BLaER1 treated with 17β-estradiol and CSF1 and Interleukin-3, amounts not matched to agents 10 nM and 100 nM (cell line): Measurements from ENCODE around the gene EDDM13.
"Not testable (repeated sequence)": the region's sequence is repeated elsewhere in the genome, so short reads cannot be mapped to it uniquely, and the experiment has no call there.

Source experiments
- H3K27ac ChIP-seq, 11 experiments: shearing (Covaris generic); formaldehyde crosslinking; 2 replicates each; pipeline ENCODE4 v1.8.1; 2022
- H3K27me3 ChIP-seq, 11 experiments: shearing (Covaris generic); formaldehyde crosslinking; 2 replicates each; pipeline ENCODE4 v1.8.1; 2022
- H3K36me3 ChIP-seq, 11 experiments: shearing (Covaris generic); formaldehyde crosslinking; 2 replicates each; pipeline ENCODE4 v1.8.1; 2022
- H3K4me1 ChIP-seq, 10 experiments: shearing (Covaris generic); formaldehyde crosslinking; 2 replicates each; pipeline ENCODE4 v1.8.1; 2022
- H3K4me2 ChIP-seq, 11 experiments: shearing (Covaris generic); formaldehyde crosslinking; 2 replicates each; pipeline ENCODE4 v1.8.1; 2022
- H3K4me3 ChIP-seq, 10 experiments: shearing (Covaris generic); formaldehyde crosslinking; 2 replicates each; pipeline ENCODE4 v1.8.1; 2022
- H3K9ac ChIP-seq, 11 experiments: shearing (Covaris generic); formaldehyde crosslinking; 2 replicates each; pipeline ENCODE4 v1.8.1; 2022
- H3K9me3 ChIP-seq, 11 experiments: shearing (Covaris generic); formaldehyde crosslinking; replicated peaks in 1 of 11; 2 replicates each; pipeline ENCODE4 v1.8.1; 2022
- H4K20me1 ChIP-seq, 11 experiments: shearing (Covaris generic); formaldehyde crosslinking; 2 replicates each; pipeline ENCODE4 v1.8.1; 2022
- Cebpa-rat ChIP-seq, 11 experiments: shearing (Covaris generic); IDR thresholded peaks; 2 replicates each; pipeline ENCODE4 v1.8.1; 2022

The EDDM13 gene

DNA sequence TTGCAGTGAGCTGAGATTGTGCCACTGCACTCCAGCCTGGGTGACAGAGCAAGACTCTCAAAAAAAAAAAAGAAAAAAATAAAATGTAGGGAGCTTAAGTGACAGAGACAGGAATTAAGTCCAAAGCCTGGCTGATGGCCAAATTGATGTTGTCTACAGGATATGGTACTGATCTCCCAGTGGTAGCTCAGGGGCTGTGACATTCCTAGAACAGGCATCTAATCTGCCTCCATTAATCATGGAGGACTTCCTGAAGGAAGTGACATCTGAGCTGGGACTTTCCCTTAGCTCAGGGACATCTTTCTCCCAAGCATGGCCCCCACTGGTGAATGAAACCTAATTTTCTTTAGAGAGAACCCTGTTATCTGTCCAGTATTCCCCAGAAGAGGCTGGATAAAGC lies 11.4 kb upstream of the EDDM13 start:
- H3K4me2 ChIP-seq: no peak overlapping the region
- no peaks in the 10 kb centered on the region; a peak in 1 of 22 replicates for H4K20me1 ChIP-seq
- H3K4me3 ChIP-seq: no peak overlapping the region
- no peak overlapping the region for H3K27ac ChIP-seq
- H3K27me3 ChIP-seq: no peaks in the 10 kb centered on the region
- peaks cover 0 to 7% (median 0%) of the 10 kb centered on the region in 11 experiments; a peak in 5 of 22 replicates for H3K36me3 ChIP-seq
- TF ChIP-seq Cebpa-rat (IDR thresholded peaks at IDR 0.05): no peak
- H3K9ac ChIP-seq: no peak overlapping the region
- no peaks in the 10 kb centered on the region for H3K9me3 ChIP-seq
- peaks cover 0 to 4% (median 0%) of the 10 kb centered on the region in 10 experiments; a peak in 1 of 20 replicates for H3K4me1 ChIP-seq

DNA sequence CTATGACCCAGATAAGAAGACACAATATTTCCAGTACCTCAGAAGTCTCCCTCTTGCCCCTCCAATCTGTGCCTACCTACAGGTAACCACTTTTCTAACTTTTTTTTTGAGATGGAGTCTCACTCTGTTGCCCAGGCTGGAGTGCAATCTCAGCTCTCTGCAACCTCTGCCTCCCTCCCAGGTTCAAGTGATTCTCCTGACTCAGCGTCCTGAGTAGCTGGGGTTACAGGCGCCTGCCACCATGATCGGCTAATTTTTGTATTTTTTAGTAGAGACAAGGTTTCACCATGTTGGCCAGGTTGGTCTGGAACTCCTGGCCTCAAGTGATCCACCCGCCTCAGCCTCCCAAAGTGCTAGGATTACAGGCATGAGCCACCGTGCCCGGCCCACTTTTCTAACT lies 10.6 kb upstream of the EDDM13 start:
- not testable (repeated sequence) for H3K9me3 ChIP-seq, H4K20me1 ChIP-seq, H3K27me3 ChIP-seq, H3K27ac ChIP-seq, H3K9ac ChIP-seq, H3K4me3 ChIP-seq, H3K4me2 ChIP-seq, H3K4me1 ChIP-seq
- peaks cover 0 to 12% (median 0%) of the 10 kb centered on the region in 11 experiments; a peak in 5 of 22 replicates for H3K36me3 ChIP-seq

DNA sequence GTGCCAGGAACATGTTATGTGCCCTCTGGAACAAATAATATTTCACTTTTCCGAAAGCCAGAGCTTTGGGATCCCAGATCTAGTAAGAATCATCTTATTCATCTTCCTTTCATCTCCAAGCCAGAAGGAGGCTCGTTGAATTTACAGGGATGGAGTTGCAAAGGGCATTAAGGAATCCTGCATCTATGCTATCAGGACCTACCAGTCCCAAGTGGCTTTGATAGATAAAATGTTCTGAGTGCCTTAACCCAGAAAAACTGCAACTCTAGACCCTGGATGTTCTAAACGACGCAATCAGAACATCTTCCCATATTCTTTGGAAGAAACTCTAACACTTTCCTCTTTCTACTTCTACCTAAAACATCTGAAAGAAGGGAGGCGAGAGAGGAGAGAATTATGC lies 9.2 kb upstream of the EDDM13 start:
- Histone ChIP-seq H3K4me1 (peaks cover 0 to 4% (median 0%) of the 10 kb centered on the region in 10 experiments; a peak in 1 of 20 replicates), H3K4me3 (no peak overlapping the region), H3K36me3 (peaks cover 0 to 12% (median 0%) of the 10 kb centered on the region in 11 experiments; a peak in 5 of 22 replicates), H3K9ac (no peak overlapping the region), H3K27ac (no peak overlapping the region), H3K4me2 (no peak overlapping the region), H3K27me3 (no peaks in the 10 kb centered on the region), H4K20me1 (no peaks in the 10 kb centered on the region; a peak in 1 of 22 replicates), H3K9me3 (no peaks in the 10 kb centered on the region)
- TF ChIP-seq Cebpa-rat (IDR thresholded peaks at IDR 0.05): no peak

DNA sequence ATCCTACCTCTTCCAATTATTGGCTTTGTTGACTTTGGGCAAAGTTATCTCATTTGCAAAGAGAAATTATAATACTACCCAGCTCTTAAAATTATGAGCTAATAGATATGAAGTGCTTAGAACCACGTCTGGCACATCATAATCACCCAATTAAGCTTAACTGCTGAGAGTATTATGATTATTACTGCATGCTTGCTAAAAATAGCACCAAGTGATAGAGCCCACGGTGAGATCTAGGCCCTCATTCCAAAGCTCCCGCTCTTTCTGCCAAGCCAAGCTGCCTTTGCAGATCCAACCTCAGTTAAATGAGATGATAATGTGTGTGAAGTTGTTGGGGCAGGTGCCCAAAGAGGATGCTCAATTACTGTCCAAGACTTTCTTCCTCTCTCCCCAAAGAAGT lies 6.5 kb upstream of the EDDM13 start:
- no peaks in the 10 kb centered on the region for H3K9me3 ChIP-seq
- no peak overlapping the region for H3K4me2 ChIP-seq
- no peak overlapping the region for H3K4me3 ChIP-seq
- no peaks in the 10 kb centered on the region; a peak in 1 of 22 replicates for H4K20me1 ChIP-seq
- peaks cover 0 to 12% (median 0%) of the 10 kb centered on the region in 11 experiments; a peak in 5 of 22 replicates for H3K36me3 ChIP-seq
- TF ChIP-seq Cebpa-rat (IDR thresholded peaks at IDR 0.05): no peak
- H3K4me1 ChIP-seq: peaks cover 0 to 4% (median 0%) of the 10 kb centered on the region in 10 experiments; a peak in 1 of 20 replicates
- no peaks in the 10 kb centered on the region for H3K27me3 ChIP-seq
- no peak overlapping the region for H3K9ac ChIP-seq
- no peak overlapping the region for H3K27ac ChIP-seq

DNA sequence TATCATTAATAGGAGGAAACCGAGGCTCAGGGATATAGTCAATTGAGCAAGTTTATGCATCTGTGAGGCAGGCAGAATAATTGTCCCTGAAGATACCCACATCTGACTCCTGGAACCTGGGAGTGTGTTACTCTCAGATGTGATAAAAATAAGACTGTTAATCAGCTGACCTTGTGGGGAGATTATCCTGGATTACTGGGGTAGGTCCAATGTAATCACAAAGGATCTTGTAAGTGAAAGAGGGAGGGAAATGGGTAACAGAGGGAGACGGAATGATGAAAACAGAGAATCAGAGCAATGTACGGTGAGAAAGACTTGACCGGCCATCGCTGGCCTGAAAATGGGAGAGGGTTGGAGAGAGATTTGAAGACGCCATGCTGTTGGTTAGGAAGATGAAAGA lies 3.2 kb upstream of the EDDM13 start:
- Histone ChIP-seq H3K27me3 (no peaks in the 10 kb centered on the region), H3K27ac (no peak overlapping the region), H3K4me3 (no peak overlapping the region), H3K36me3 (peaks cover 0 to 11% (median 0%) of the 10 kb centered on the region in 11 experiments; a peak in 1 of 22 replicates), H4K20me1 (no peaks in the 10 kb centered on the region; a peak in 1 of 22 replicates), H3K4me1 (no peaks in the 10 kb centered on the region), H3K4me2 (no peak overlapping the region), H3K9ac (no peak overlapping the region), H3K9me3 (peaks cover 0 to 4% (median 0%) of the 10 kb centered on the region in 11 experiments; a peak in 1 of 22 replicates)
- TF ChIP-seq Cebpa-rat (IDR thresholded peaks at IDR 0.05): no peak

DNA sequence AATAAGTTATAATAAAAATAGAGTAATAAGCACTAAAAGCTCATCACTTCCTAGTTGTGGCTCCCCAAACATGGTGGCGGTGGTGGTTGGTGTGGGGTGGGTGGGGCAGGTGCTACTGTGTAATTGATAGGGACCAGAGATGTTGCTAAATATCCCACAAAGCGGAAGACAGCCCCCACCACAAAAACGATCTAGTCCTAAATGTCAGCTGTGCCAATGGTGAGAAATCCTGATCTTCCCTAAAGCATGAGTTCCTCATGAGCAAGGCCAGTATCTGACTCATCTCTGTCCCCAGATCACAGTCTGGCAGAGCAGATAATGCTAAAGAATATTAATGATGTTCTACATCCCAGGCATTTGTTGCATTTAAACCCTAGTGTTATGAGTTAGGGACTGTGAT lies 1.9 kb upstream of the EDDM13 start:
- Histone ChIP-seq H3K9ac (no peak overlapping the region), H3K4me1 (no peaks in the 10 kb centered on the region), H3K4me2 (no peak overlapping the region), H3K27ac (no peak overlapping the region), H3K9me3 (peaks cover 0 to 4% (median 0%) of the 10 kb centered on the region in 11 experiments; a peak in 1 of 22 replicates), H3K27me3 (no peaks in the 10 kb centered on the region), H4K20me1 (no peaks in the 10 kb centered on the region; a peak in 1 of 22 replicates), H3K36me3 (peaks cover 0 to 11% (median 0%) of the 10 kb centered on the region in 11 experiments; a peak in 1 of 22 replicates), H3K4me3 (no peak overlapping the region)
- no peak for TF ChIP-seq Cebpa-rat (IDR thresholded peaks at IDR 0.05)

DNA sequence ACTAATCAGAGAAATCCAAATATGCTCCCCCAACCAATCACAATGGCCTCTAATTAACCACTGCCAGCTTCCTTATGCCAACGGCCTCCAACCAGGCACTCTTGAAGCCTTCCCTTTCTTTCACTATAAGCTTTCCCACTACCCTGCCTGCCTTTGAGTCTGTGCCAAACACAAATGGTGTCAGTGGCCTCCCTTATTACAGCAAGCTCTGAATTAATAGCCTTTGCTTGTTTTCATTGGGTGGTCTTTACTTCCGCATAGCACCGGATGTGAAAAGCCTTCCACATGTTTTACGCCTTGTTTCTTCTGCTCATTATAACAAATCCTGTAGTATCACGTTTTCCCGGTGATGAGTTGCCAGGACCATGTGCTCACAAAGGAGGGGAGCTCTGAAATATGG lies 1.4 kb upstream of the EDDM13 start:
- Histone ChIP-seq H3K4me3 (no peak overlapping the region), H3K36me3 (peaks cover 0 to 11% (median 0%) of the 10 kb centered on the region in 11 experiments; a peak in 1 of 22 replicates), H4K20me1 (no peaks in the 10 kb centered on the region), H3K27me3 (no peaks in the 10 kb centered on the region), H3K9ac (no peak overlapping the region), H3K4me2 (no peak overlapping the region), H3K9me3 (peaks cover 0 to 4% (median 0%) of the 10 kb centered on the region in 11 experiments; a peak in 1 of 22 replicates), H3K4me1 (no peaks in the 10 kb centered on the region), H3K27ac (no peak overlapping the region)
- no peak for TF ChIP-seq Cebpa-rat (IDR thresholded peaks at IDR 0.05)

DNA sequence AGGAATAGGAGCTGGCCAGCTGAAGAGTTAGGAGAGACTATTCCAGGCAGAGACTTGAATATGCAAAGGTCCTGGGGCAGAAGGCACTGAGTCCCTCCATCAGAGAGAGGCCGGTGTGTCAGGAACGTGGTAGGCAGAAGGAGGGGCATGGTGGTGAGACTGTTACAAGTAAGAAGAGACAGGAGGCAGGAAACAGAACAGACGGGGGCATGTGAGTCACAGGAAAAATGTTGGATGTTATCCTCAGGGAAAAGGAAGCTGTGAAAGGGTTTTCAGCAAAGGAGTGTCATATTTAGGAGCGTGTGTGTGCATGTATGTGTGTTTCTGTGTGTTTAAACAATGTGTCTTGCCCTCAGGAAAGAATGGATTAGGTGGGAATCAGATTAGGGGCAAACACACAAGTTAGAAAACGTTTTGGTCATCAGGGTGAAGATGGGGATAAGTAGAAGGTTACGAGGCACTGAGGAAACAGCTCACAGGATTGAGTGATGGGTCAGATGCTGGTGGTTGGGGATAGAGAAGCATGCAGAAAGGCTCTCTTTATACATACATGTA lies 1.1 kb downstream of the EDDM13 start:
- H3K9me3 ChIP-seq: peaks cover 0 to 23% (median 8%) of the 10 kb centered on the region in 11 experiments; a peak in 17 of 22 replicates
- no peak overlapping the region for H3K9ac ChIP-seq
- peaks cover 0 to 25% (median 12%) of the 10 kb centered on the region in 11 experiments; a peak in 11 of 22 replicates for H3K36me3 ChIP-seq
- no peak for TF ChIP-seq Cebpa-rat (IDR thresholded peaks at IDR 0.05)
- H3K4me3 ChIP-seq: no peak overlapping the region
- no peaks in the 10 kb centered on the region for H4K20me1 ChIP-seq
- H3K27me3 ChIP-seq: no peaks in the 10 kb centered on the region
- no peak overlapping the region for H3K4me2 ChIP-seq
- H3K27ac ChIP-seq: no peak overlapping the region
- no peaks in the 10 kb centered on the region for H3K4me1 ChIP-seq

DNA sequence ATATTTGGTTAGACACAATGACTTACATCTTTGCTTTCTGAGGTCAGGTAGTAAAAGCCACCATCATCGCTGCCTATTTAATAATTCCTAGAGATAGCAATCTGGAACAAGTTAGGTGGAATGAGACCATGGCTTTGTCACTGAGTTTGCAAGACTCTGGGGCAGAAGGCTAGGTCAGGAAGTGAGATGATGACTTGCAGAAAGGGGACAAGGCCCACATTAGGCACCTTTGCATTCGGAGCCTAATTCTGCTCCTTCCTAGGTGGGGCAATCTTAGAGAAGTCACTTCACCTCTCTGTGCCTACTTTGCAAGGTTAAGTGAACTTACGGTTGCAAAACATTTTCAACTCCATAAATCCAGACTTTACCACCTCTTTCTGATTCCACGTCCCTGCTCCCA lies 10.3 kb downstream of the EDDM13 start:
- Histone ChIP-seq H4K20me1 (no peaks in the 10 kb centered on the region), H3K36me3 (peaks cover 0 to 41% (median 4%) of the 10 kb centered on the region in 11 experiments; a peak in 10 of 22 replicates), H3K4me3 (no peak overlapping the region), H3K4me2 (no peak overlapping the region), H3K9me3 (peaks cover 0 to 8% (median 0%) of the 10 kb centered on the region in 11 experiments; a peak in 3 of 22 replicates), H3K9ac (no peak overlapping the region), H3K27ac (no peak overlapping the region), H3K27me3 (no peaks in the 10 kb centered on the region), H3K4me1 (no peaks in the 10 kb centered on the region)
- TF ChIP-seq Cebpa-rat (IDR thresholded peaks at IDR 0.05): no peak

DNA sequence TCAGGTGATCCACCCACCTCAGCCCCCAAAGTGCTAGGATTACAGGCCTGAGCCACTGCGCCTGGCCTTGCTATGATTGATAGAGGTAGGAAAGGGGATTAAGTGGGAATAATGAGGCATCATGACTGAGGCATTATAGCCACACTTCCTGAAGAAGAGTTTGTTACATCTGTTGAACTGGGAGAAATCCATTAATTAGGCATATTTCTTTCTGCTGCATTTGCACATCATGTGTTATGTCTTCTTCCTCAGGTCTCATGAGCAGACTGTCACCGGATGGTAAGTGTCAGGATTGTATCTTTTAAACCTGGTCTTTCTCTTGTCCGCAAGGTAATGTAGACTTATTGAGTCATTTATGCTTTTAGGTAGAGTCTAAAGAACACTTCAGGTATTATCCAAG lies 12.2 kb downstream of the EDDM13 start:
- Histone ChIP-seq H3K4me1 (no peaks in the 10 kb centered on the region), H3K9me3 (no peaks in the 10 kb centered on the region), H3K36me3 (peaks cover 0 to 42% (median 3%) of the 10 kb centered on the region in 11 experiments; a peak in 9 of 22 replicates), H4K20me1 (no peaks in the 10 kb centered on the region), H3K4me2 (no peak overlapping the region), H3K4me3 (no peak overlapping the region), H3K9ac (no peak overlapping the region), H3K27me3 (no peaks in the 10 kb centered on the region), H3K27ac (no peak overlapping the region)
- TF ChIP-seq Cebpa-rat (IDR thresholded peaks at IDR 0.05): no peak
